A549 (cell line): ENCODE data around the gene RASGRF1.

Experiments
- CBX8 ChIP-seq: fragments of 200-600 bp; sonication (generic); IDR thresholded peaks from 2 replicates; pipeline ENCODE4 v1.6.1; 2016
- CHD4 ChIP-seq: fragments of 200-600 bp; sonication (generic); IDR thresholded peaks from 2 replicates; pipeline ENCODE4 v1.6.1; 2016; ENCODE audit warnings: antibody characterized with exemption, mild to moderate bottlenecking, borderline replicate concordance

DNA sequence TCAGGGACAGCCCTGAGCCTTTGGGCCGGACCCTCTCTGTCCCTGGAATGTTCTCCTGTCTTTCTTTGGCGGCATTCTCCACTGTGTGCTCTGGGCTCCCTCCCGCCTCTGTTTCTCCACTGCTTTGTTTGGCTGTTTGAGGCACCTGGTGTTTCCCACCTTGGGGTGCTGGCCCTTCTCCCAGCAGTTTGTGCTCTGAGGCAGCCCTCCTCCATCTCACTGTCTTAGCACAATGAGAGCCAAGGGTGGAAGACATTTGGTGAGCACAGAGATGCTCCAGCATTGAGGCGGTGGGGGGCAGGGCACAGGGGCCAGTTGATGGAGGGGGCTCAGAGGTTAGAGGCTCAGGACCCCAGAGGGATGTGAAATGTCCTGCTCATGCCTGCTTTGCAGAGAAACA lies 54.3 kb downstream of the RASGRF1 start:
- TF ChIP-seq CBX8 (no peak), CHD4 (no peak)
